Chondrocyte (in vitro differentiated cells): ENCODE measurements around the gene RNF31. TPM values are rescaled to one million over a fixed set of nuclear protein-coding genes. Genes with fewer than 3 reads are reported as not detected.

ENCODE experiments used
- DNase-seq: peaks from one replicate; pipeline ENCODE4 v3.0.0; 2021; ENCODE audit warnings: mixed read lengths, low spot score
- H3K27ac Mint-ChIP-seq: one replicate; pipeline ENCODE4 v1.8.0; 2021; ENCODE audit warnings: mild to moderate bottlenecking, moderate library complexity, mixed read lengths; ENCODE audit not compliant: unreplicated experiment
- H3K27me3 Mint-ChIP-seq: 2 replicates; pipeline ENCODE4 v1.8.0; 2021; ENCODE audit warnings: low read depth, mixed read lengths
- H3K36me3 Mint-ChIP-seq: 2 replicates; pipeline ENCODE4 v1.8.0; 2021; ENCODE audit warnings: low read depth, mixed read lengths
- H3K4me1 Mint-ChIP-seq: 2 replicates; pipeline ENCODE4 v1.8.0; 2021; ENCODE audit warnings: low read depth, mild to moderate bottlenecking, mixed read lengths
- H3K4me3 Mint-ChIP-seq: one replicate; pipeline ENCODE4 v1.8.0; 2021; ENCODE audit warnings: mild to moderate bottlenecking, moderate library complexity, mixed read lengths; ENCODE audit not compliant: unreplicated experiment
- H3K9me3 Mint-ChIP-seq: 2 replicates; pipeline ENCODE4 v1.8.0; 2021; ENCODE audit warnings: low read depth, mixed read lengths
- total RNA-seq: library from RNA; stranded (reverse); gene quantifications from 3 replicates; pipeline ENCODE4 v1.2.1, GENCODE V29; 2021
- TF ChIP-seq, protein P1 (sequence below): fragments of 200-600 bp; sonication (generic); IDR thresholded peaks from 2 replicates; pipeline ENCODE4 v1.5.0; 2021; ENCODE audit warnings: antibody characterized with exemption, mild to moderate bottlenecking, moderate library complexity

The RNF31 gene
- total RNA-seq, 1 donor from 2014 or later = 45.8 TPM

DNA sequence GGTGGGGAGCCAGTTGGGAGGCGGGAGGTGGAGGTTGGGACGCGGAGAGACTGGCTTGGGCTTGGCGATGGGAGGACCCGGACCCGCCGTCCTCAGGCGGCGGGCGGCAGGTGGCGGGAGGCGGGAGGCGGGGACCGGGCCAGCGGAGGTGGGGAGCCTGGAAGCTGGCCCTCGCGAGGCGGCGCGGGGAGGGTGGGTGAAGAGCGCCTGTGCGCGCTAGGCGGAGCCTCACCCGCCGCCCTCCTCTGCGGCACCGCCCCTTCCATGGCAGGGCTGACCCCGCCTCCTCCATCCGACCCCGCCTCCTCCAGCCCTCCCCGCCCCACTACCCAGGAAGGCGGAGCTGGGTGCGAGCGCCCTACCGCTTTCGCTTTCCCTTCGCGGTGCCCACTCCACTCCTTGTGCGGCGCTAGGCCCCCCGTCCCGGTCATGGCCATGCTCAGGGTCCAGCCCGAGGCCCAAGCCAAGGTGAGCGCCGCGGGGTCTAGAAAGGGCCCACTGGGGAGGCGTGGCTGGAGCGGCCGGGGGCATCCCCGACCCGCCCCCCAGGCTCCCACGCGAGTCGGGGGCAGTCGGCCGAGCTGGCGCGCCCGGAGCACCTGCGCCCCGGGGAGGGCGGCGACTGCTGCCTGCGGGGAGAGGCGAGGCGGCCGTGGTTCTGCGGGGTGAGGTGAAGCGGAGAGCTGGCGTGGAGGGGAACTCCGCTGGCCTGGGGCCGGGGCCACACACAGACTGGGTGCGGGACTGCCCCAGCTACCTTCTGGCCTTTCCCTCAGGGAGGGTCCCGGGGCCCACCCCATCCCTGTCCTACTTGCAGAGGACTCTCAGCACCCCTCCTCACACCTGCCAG is 11.2 kb upstream of the RNF31 start, which contains the start of gene PSME1:
Gene PSME1, plus strand, starts transcription at position 361 of the 850 bp plus-strand sequence. Its CDS starts 69 bp downstream, at position 430.
- DNase-seq = peak; percentile 95
- Mint-ChIP-seq H3K4me3 (peak within 1 kb of the TSS; percentile 83), H3K27me3 (no peaks in the 10 kb centered on the region), H3K36me3 (peaks cover 11% of the 10 kb centered on the region), H3K4me1 (peaks cover 42% of the 10 kb centered on the region), H3K27ac (peak within 1 kb of the TSS; percentile 74), H3K9me3 (no peaks in the 10 kb centered on the region)
- TF ChIP-seq, protein P1, sequence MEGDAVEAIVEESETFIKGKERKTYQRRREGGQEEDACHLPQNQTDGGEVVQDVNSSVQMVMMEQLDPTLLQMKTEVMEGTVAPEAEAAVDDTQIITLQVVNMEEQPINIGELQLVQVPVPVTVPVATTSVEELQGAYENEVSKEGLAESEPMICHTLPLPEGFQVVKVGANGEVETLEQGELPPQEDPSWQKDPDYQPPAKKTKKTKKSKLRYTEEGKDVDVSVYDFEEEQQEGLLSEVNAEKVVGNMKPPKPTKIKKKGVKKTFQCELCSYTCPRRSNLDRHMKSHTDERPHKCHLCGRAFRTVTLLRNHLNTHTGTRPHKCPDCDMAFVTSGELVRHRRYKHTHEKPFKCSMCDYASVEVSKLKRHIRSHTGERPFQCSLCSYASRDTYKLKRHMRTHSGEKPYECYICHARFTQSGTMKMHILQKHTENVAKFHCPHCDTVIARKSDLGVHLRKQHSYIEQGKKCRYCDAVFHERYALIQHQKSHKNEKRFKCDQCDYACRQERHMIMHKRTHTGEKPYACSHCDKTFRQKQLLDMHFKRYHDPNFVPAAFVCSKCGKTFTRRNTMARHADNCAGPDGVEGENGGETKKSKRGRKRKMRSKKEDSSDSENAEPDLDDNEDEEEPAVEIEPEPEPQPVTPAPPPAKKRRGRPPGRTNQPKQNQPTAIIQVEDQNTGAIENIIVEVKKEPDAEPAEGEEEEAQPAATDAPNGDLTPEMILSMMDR = no peak

DNA sequence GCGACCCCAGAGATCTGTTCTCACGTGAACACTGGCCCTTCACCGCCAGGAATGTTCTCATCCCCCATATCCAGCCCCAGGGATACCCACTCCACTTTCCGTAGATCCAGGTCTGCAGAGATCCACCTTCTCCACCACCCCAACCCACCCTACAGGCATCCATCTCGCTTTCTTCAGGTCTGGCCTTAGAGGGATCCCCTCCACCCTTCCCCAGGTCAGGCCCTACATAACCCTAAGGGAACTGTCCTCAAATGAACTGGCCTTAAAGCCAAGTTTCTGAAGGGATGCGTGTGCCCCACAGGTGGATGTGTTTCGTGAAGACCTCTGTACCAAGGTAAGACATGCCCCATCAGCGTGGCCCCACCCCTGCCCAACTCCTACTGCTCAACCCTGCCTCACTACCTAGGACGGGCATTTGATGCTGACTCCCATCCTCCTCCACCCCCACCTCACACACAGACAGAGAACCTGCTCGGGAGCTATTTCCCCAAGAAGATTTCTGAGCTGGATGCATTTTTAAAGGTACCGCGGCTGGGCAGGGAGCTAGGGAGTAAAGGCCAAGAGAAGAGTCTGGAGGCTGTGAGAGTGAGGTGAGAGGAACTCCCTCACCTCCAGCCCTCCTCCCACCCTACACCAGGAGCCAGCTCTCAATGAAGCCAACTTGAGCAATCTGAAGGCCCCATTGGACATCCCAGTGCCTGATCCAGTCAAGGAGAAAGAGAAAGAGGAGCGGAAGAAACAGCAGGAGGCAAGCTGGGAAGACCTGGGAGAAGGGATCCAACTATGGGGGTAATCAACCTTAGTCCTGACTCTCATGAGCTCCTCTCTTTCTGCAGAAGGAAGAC is 10.4 kb upstream of the RNF31 start:
- peak overlapping the region; percentile 74 for H3K27ac Mint-ChIP-seq
- DNase-seq = no peak
- H3K9me3 Mint-ChIP-seq = no peaks in the 10 kb centered on the region
- H3K4me3 Mint-ChIP-seq = peak overlapping the region; percentile 83
- H3K36me3 Mint-ChIP-seq = peaks cover 11% of the 10 kb centered on the region
- H3K4me1 Mint-ChIP-seq = peaks cover 46% of the 10 kb centered on the region
- TF ChIP-seq, protein P1 = no peak
- no peaks in the 10 kb centered on the region for H3K27me3 Mint-ChIP-seq

DNA sequence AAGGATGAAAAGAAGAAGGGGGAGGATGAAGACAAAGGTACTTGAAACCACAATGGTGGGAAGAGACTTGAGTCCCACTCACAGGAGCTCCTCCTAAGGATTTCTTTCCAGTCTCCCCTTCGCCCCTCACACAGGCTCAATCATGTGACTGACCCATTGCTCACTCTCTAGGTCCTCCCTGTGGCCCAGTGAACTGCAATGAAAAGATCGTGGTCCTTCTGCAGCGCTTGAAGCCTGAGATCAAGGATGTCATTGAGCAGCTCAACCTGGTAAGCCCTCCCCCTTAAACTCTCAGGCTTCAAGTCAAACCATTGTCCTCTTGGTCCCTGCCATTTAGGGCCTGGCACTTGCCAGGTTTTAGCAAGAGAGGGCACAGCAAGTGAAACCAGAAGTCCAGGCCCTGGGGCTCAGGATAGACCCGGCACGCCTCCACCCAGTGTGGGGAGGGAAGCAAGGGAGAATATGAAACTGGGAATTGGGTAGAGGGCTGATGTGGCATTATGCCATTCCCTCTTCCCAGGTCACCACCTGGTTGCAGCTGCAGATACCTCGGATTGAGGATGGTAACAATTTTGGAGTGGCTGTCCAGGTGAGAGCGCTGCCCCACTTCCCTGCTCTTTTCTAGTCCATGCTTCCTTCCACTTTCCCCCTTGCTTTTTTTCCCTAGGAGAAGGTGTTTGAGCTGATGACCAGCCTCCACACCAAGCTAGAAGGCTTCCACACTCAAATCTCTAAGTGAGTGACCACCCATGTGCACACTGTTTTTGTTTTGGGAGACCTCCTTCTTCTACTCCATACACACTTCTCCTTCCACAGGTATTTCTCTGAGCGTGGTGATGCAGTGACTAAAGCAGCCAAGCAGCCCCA is 9.5 kb upstream of the RNF31 start:
- no peaks in the 10 kb centered on the region for H3K9me3 Mint-ChIP-seq
- DNase-seq = no peak
- H3K4me1 Mint-ChIP-seq = peaks cover 51% of the 10 kb centered on the region
- TF ChIP-seq, protein P1 = no peak
- peaks cover 11% of the 10 kb centered on the region for H3K36me3 Mint-ChIP-seq
- no peak overlapping the region for H3K27ac Mint-ChIP-seq
- H3K4me3 Mint-ChIP-seq = no peak overlapping the region
- H3K27me3 Mint-ChIP-seq = no peaks in the 10 kb centered on the region

DNA sequence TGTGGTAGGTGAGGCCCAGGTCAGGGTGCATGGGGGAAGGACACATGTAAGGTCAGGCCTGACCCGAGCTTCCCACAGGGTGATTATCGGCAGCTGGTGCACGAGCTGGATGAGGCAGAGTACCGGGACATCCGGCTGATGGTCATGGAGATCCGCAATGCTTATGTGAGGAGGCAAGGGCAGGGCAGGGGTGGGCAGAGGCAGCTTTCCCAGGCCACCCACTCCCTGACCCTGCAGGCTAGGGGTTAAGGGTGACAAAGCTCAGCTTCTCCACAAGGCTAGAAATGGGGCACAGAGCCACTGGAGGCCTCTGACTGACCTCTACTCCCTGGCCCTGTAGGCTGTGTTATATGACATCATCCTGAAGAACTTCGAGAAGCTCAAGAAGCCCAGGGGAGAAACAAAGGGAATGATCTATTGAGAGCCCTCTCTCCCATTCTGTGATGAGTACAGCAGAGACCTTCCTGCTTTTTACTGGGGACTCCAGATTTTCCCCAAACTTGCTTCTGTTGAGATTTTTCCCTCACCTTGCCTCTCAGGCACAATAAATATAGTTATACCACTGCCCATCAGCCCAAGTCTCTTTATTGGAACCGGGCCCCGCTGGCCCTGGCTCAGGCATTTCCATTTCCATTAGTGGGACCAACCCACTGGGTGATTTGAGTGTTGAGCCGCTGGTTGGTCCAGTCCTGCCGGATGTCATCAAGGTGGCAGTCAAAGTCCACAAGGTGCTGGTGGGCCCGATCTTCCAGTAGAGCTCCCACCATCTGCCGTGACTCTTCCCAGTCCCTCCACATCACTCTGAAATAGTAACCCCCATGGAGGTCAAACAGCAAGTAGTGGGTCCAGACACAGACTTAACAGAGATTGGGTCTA is 8.7 kb upstream of the RNF31 start:
- Mint-ChIP-seq H3K27me3 (no peaks in the 10 kb centered on the region), H3K27ac (no peak overlapping the region), H3K4me3 (no peak overlapping the region), H3K9me3 (no peaks in the 10 kb centered on the region), H3K4me1 (peaks cover 51% of the 10 kb centered on the region), H3K36me3 (peaks cover 11% of the 10 kb centered on the region)
- TF ChIP-seq, protein P1 = no peak
- DNase-seq = no peak
